Measurements from ENCODE around the gene DHX8.

- TF ChIP-seq CTCF (IDR thresholded peaks at IDR 0.05): no peak
- TF ChIP-seq POLR2A (IDR thresholded peaks at IDR 0.05): no peak
These were observed 20.5 kb upstream of the DHX8 start for GRCh38 chr17:43463241-43463640.

Data from thyroid gland (tissue), 4 donors.